ENCODE results near the gene C2CD4C.
"Not testable (repeated sequence)": the region's sequence is repeated elsewhere in the genome, so short reads cannot be mapped to it uniquely, and the experiment has no call there.

Gene C2CD4C

GRCh38 chr19:368630-369024, 40.3 kb downstream of the C2CD4C start:
- no peak overlapping the region for H3K27ac ChIP-seq
- no peaks in the 10 kb centered on the region for H3K36me3 ChIP-seq
- no peak overlapping the region for H3K4me2 ChIP-seq
- no peaks in the 10 kb centered on the region for H3K4me1 ChIP-seq
- H3K4me3 ChIP-seq = no peak overlapping the region
- peaks cover 5% of the 10 kb centered on the region; the same call in 1 of the 2 replicates for H3K9me3 ChIP-seq
- no peak for TF ChIP-seq Cebpa-rat (IDR thresholded peaks at IDR 0.05)
- no peak overlapping the region for H3K9ac ChIP-seq
- H3K27me3 ChIP-seq = no peaks in the 10 kb centered on the region
- H4K20me1 ChIP-seq = no peaks in the 10 kb centered on the region

GRCh38 chr19:367963-368629, 40.9 kb downstream of the C2CD4C start:
- no peak overlapping the region for H3K4me2 ChIP-seq
- H3K27me3 ChIP-seq = no peaks in the 10 kb centered on the region

DNA sequence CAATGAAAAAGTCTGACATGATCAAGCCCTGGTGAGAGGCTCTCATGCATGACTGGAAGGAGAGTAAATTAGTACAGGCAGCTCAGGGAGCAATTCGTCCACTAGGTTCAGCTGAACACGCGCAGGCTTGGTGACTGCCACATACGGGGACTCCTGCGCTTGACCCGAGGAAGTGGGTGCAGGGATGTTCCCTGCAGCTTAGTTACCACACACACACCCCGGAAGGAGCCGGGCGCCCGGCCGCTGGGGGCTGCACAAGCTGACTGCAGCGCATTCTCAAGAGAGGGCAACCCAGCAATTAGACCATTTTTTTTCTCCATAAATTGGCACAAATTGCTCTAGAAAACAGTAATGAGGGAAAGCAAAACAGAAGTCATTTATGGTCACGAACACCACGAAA, 41.4 kb downstream of the C2CD4C start:
- H3K27me3 ChIP-seq = no peaks in the 10 kb centered on the region
- no peaks in the 10 kb centered on the region for H3K4me1 ChIP-seq
- no peak overlapping the region for H3K4me3 ChIP-seq
- no peak for TF ChIP-seq Cebpa-rat (IDR thresholded peaks at IDR 0.05)
- H3K4me2 ChIP-seq = no peak overlapping the region
- no peaks in the 10 kb centered on the region for H4K20me1 ChIP-seq
- H3K9me3 ChIP-seq = peaks cover 5% of the 10 kb centered on the region; the same call in 1 of the 2 replicates
- no peak overlapping the region for H3K27ac ChIP-seq
- no peak overlapping the region for H3K9ac ChIP-seq
- no peaks in the 10 kb centered on the region for H3K36me3 ChIP-seq

More at GRCh38 chr19:367963-368629, 40.9 kb downstream of the C2CD4C start:
- H3K4me3 ChIP-seq = no peak overlapping the region
- no peaks in the 10 kb centered on the region for H3K4me1 ChIP-seq
- TF ChIP-seq Cebpa-rat (IDR thresholded peaks at IDR 0.05) = no peak
- H3K9ac ChIP-seq = no peak overlapping the region
- no peak overlapping the region for H3K27ac ChIP-seq
- H3K9me3 ChIP-seq = peaks cover 5% of the 10 kb centered on the region; the same call in 1 of the 2 replicates
- H3K36me3 ChIP-seq = no peaks in the 10 kb centered on the region
- H4K20me1 ChIP-seq = no peaks in the 10 kb centered on the region

- no peak overlapping the region for H3K27ac ChIP-seq
- no peak overlapping the region for H3K4me2 ChIP-seq
- H3K4me3 ChIP-seq = no peak overlapping the region
- no peaks in the 10 kb centered on the region for H3K36me3 ChIP-seq
- H3K9me3 ChIP-seq = peaks cover 5% of the 10 kb centered on the region; the same call in 1 of the 2 replicates
- no peak for TF ChIP-seq Cebpa-rat (IDR thresholded peaks at IDR 0.05)
- H4K20me1 ChIP-seq = no peaks in the 10 kb centered on the region
- H3K27me3 ChIP-seq = no peaks in the 10 kb centered on the region
- no peak overlapping the region for H3K9ac ChIP-seq
- no peaks in the 10 kb centered on the region for H3K4me1 ChIP-seq
Observed at GRCh38 chr19:366951-367350, 42.0 kb downstream of the C2CD4C start.

DNA sequence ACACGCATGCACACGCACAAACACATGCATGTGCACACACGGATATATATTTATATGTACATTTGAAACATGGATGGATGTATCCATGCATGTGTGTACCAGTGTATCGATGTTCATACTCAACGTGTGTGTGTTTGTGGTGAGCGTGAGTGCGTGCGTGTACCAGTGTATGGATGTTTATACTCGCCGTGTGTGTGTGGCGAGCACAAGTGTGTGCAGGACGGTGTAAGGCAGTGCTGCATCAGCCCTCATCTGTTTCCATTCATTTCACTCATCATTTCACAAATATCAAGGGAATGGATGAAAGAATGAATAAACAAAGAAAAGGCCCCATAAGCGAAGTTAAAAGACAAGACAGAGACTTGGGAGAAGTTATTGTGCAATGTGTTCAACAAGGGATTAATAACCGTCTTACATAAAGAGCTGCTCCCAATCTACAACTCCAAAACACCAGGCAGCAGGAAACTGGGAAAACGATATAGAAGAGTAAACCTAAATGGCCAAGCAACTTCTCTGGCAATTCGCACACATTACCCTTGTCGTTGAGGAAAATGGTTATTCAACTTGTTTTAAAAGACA, 42.7 kb downstream of the C2CD4C start:
- Histone ChIP-seq H4K20me1 (no peaks in the 10 kb centered on the region), H3K9me3 (peaks cover 5% of the 10 kb centered on the region; the same call in 1 of the 2 replicates), H3K27me3 (no peaks in the 10 kb centered on the region), H3K4me2 (no peak overlapping the region), H3K4me3 (no peak overlapping the region), H3K27ac (no peak overlapping the region), H3K36me3 (no peaks in the 10 kb centered on the region), H3K9ac (no peak overlapping the region), H3K4me1 (no peaks in the 10 kb centered on the region)
- TF ChIP-seq Cebpa-rat (IDR thresholded peaks at IDR 0.05) = no peak

DNA sequence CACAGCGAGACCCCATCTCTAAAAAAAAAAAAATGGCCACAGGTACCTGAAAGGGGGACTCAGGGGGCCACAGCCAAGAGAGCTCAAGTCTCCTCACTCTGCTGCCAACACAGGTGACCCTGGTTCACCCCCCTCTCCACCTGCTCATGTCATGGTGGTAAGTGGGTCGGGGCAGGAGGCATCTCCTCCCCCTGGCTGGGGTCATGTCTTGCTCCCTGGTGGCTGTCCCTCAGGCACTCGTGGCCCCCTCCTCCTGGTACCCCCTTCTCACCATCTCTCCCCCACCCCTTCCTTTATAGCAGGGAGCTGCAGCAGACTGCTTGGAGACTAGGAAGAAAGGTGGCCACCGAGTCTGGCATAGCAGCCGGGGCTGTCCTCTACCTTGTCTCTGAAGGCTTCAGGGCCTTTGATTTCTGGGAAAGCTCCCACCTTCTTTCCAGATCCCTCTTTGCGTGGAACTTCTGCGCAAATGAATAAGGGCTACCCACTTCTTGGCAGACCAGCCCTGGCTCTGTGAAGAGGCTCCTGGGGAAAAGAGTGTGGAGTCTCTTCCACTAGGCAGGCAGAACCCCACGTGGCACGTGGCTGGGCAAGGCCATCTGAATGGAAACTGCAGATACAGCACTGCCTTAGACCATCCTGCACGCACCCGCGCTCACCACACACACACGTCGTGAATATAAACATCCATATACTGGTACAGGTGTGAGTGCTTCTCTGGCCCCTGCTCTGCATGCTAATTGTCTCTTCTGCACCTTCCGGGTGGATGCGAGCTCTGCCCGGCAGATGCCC, 44.3 kb downstream of the C2CD4C start:
- H3K27me3 ChIP-seq = no peaks in the 10 kb centered on the region
- H4K20me1 ChIP-seq = no peaks in the 10 kb centered on the region
- peaks cover 5% of the 10 kb centered on the region for H3K9me3 ChIP-seq
- no peaks in the 10 kb centered on the region for H3K4me1 ChIP-seq
- H3K4me3 ChIP-seq = no peak overlapping the region
- no peak overlapping the region for H3K27ac ChIP-seq
- H3K9ac ChIP-seq = no peak overlapping the region
- no peak overlapping the region for H3K4me2 ChIP-seq
- no peak for TF ChIP-seq Cebpa-rat (IDR thresholded peaks at IDR 0.05)
- no peaks in the 10 kb centered on the region for H3K36me3 ChIP-seq

GRCh38 chr19:362683-363082, 46.3 kb downstream of the C2CD4C start:
- H3K9ac ChIP-seq = no peak overlapping the region
- no peak overlapping the region for H3K4me2 ChIP-seq
- no peak for TF ChIP-seq Cebpa-rat (IDR thresholded peaks at IDR 0.05)
- H3K36me3 ChIP-seq = no peaks in the 10 kb centered on the region
- H4K20me1 ChIP-seq = no peaks in the 10 kb centered on the region
- H3K9me3 ChIP-seq = peaks cover 9% of the 10 kb centered on the region
- H3K27ac ChIP-seq = no peak overlapping the region
- H3K4me1 ChIP-seq = no peaks in the 10 kb centered on the region
- no peaks in the 10 kb centered on the region for H3K27me3 ChIP-seq
- H3K4me3 ChIP-seq = no peak overlapping the region

GRCh38 chr19:362154-362553, 46.8 kb downstream of the C2CD4C start:
- Histone ChIP-seq H3K4me2 (no peak overlapping the region), H3K36me3 (no peaks in the 10 kb centered on the region), H3K4me1 (no peaks in the 10 kb centered on the region), H4K20me1 (no peaks in the 10 kb centered on the region), H3K9me3 (peaks cover 12% of the 10 kb centered on the region), H3K27ac (no peak overlapping the region), H3K9ac (no peak overlapping the region), H3K27me3 (no peaks in the 10 kb centered on the region), H3K4me3 (no peak overlapping the region)
- no peak for TF ChIP-seq Cebpa-rat (IDR thresholded peaks at IDR 0.05)

DNA sequence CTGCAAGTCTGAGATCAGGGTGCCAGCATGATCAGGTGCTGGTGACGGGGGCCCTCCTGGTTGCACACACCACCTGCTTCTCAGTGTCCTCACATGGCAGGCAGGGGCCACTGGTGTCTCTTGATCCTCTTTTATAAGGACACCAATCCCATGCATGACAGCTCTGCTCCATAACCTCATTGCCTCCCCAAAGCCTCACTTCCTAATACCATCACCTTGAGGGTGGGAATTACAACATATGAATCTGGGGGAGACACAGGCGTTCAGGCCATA, 49.4 kb downstream of the C2CD4C start:
- Histone ChIP-seq H3K4me1 (no peaks in the 10 kb centered on the region), H3K36me3 (no peaks in the 10 kb centered on the region), H3K9ac (no peak overlapping the region), H3K4me2 (no peak overlapping the region), H3K27ac (no peak overlapping the region), H3K4me3 (no peak overlapping the region), H4K20me1 (no peaks in the 10 kb centered on the region), H3K27me3 (no peaks in the 10 kb centered on the region), H3K9me3 (peaks cover 23% of the 10 kb centered on the region)
- TF ChIP-seq Cebpa-rat (IDR thresholded peaks at IDR 0.05) = no peak

DNA sequence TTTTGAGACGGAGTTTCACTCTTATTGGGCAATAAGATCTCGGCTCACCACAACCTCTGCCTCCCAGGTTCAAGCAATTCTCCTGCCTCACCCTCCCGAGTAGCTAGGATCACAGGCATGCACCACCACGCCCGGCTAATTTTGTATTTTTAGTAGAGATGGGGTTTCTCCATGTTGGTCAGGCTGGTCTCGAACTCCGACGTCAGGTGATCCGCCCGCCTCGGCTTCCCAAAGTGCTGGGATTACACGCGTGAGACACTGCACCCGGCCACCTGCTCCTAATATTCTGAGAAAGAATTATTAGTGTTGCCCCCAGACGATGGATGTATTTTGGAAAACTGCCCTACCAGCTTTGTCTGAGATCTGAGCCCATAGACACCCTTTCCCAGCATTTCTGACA, 53.4 kb downstream of the C2CD4C start:
- not testable (repeated sequence) for H3K9ac ChIP-seq, H3K27me3 ChIP-seq, H3K4me2 ChIP-seq, H3K36me3 ChIP-seq, H3K4me3 ChIP-seq, H3K27ac ChIP-seq, H4K20me1 ChIP-seq, H3K4me1 ChIP-seq
- peaks cover 49% of the 10 kb centered on the region for H3K9me3 ChIP-seq

Data from BLaER1 (cell line).